ENCODE results near the gene GRIK2. TPM values are rescaled to one million over a fixed set of nuclear protein-coding genes. Genes with fewer than 3 reads are reported as not detected.

GRIK2 gene
- polyA plus RNA-seq, 1 of the 3 experiments (the other 2 are of a cell fraction) = 0.30 TPM

DNA sequence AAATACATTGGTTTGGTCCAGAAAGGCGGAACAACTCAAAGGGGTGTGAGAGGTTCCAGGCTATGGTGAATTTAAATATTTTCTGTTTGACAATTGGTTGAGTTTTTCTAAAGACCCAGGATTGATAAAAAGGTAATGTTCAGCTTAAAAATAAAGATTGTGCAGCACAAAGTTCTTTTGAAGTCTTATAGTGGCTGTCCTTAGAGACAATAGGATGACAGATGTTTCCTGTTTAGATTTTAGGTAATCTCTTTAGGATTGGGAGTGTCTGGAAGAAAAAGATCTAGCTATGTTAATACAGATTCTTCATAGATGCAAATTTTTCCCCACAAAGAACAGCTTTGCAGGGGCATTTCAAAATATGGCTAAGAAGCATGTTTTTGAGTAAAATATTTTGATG lies 119.7 kb downstream of the GRIK2 start:
- Histone ChIP-seq H3K4me3 (ENCODE audit: low read depth in 2 of 2, low read length in 1 of 2) (no peak overlapping the region), H3K9me2 (no peaks in the 10 kb centered on the region), H3K79me2 (ENCODE audit: insufficient read depth) (no peaks in the 10 kb centered on the region), H4K20me1 (ENCODE audit: insufficient read depth) (no peaks in the 10 kb centered on the region), H3K4me2 (no peak overlapping the region), H3K27me3 (ENCODE audit: insufficient read depth) (no peaks in the 10 kb centered on the region), H3K9me3 (no peaks in the 10 kb centered on the region), H3K36me3 (replicated peaks in 1 of 2; ENCODE audit: control insufficient read depth in 1 of 2, insufficient read depth in 2 of 2, low read length in 1 of 2) (no peaks in the 10 kb centered on the region), H3K4me1 (ENCODE audit: control insufficient read depth in 1 of 2, insufficient read depth in 2 of 2, low read depth in 1 of 2, low read length in 1 of 2) (no peaks in the 10 kb centered on the region; a peak in 1 of 4 replicates), H3K9ac (no peak overlapping the region), H3K27ac (ENCODE audit: low read depth in 2 of 2, low read length in 1 of 2) (no peak overlapping the region), H2AFZ (ENCODE audit: low read depth) (no peak overlapping the region), H3F3A (replicated peaks; ENCODE audit: insufficient read depth) (no peaks in the 10 kb centered on the region)
- ChIA-PET CTCF (interaction anchor here (1.2 kb wide), 1 partner anchor 37 kb away, joined by 3 read pairs; no protein-coding TSS in a partner anchor), POLR2A (no interaction called here)
- WGBS (ENCODE audit: low lambda C conversion rate) = 63% methylated on average over 1 of the region's 1 CpG
- no peak for DNase-seq
- TF ChIP-seq NRF1 (IDR thresholded peaks at IDR 0.05; ENCODE audit: low read depth, low read length) = no peak
- TF ChIP-seq RAD21 (IDR thresholded peaks at IDR 0.05; ENCODE audit: low read length) = no peak

DNA sequence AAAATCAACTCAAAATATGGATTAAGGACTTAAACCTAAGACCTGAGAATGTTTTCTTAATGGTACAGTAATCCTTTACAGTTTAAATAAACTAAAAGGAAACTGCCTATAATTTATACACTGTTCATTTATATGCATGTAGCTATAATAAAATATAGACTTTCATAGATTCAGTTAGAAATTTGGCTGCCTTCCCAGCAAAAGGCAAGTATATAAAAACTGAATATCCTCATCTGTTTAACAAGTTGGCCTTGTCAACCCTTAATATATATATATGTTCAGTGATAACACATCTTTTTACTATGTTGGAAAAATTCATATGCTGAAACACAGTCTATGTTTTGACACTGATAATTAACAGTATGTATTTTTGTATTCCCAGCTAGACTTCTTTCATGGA lies 123.1 kb downstream of the GRIK2 start:
- H3K27ac ChIP-seq (ENCODE audit: low read depth in 2 of 2, low read length in 1 of 2) = no peak overlapping the region
- H3K9ac ChIP-seq = no peak overlapping the region
- no peak for DNase-seq
- H3K79me2 ChIP-seq (ENCODE audit: insufficient read depth) = no peaks in the 10 kb centered on the region
- ChIA-PET POLR2A (no interaction called here), CTCF (no interaction called here)
- no peaks in the 10 kb centered on the region for H3F3A ChIP-seq (replicated peaks; ENCODE audit: insufficient read depth)
- no peaks in the 10 kb centered on the region for H3K4me1 ChIP-seq (ENCODE audit: control insufficient read depth in 1 of 2, insufficient read depth in 2 of 2, low read depth in 1 of 2, low read length in 1 of 2)
- H2AFZ ChIP-seq (ENCODE audit: low read depth) = no peak overlapping the region
- no peak overlapping the region for H3K4me2 ChIP-seq
- TF ChIP-seq, protein P1, sequence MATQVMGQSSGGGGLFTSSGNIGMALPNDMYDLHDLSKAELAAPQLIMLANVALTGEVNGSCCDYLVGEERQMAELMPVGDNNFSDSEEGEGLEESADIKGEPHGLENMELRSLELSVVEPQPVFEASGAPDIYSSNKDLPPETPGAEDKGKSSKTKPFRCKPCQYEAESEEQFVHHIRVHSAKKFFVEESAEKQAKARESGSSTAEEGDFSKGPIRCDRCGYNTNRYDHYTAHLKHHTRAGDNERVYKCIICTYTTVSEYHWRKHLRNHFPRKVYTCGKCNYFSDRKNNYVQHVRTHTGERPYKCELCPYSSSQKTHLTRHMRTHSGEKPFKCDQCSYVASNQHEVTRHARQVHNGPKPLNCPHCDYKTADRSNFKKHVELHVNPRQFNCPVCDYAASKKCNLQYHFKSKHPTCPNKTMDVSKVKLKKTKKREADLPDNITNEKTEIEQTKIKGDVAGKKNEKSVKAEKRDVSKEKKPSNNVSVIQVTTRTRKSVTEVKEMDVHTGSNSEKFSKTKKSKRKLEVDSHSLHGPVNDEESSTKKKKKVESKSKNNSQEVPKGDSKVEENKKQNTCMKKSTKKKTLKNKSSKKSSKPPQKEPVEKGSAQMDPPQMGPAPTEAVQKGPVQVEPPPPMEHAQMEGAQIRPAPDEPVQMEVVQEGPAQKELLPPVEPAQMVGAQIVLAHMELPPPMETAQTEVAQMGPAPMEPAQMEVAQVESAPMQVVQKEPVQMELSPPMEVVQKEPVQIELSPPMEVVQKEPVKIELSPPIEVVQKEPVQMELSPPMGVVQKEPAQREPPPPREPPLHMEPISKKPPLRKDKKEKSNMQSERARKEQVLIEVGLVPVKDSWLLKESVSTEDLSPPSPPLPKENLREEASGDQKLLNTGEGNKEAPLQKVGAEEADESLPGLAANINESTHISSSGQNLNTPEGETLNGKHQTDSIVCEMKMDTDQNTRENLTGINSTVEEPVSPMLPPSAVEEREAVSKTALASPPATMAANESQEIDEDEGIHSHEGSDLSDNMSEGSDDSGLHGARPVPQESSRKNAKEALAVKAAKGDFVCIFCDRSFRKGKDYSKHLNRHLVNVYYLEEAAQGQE (IDR thresholded peaks at IDR 0.05; ENCODE audit: low read depth, low read length) = no peak
- no peak for TF ChIP-seq RXRA (IDR thresholded peaks at IDR 0.05; ENCODE audit: borderline replicate concordance, low read depth)
- TF ChIP-seq, protein P2, sequence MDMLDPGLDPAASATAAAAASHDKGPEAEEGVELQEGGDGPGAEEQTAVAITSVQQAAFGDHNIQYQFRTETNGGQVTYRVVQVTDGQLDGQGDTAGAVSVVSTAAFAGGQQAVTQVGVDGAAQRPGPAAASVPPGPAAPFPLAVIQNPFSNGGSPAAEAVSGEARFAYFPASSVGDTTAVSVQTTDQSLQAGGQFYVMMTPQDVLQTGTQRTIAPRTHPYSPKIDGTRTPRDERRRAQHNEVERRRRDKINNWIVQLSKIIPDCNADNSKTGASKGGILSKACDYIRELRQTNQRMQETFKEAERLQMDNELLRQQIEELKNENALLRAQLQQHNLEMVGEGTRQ (IDR thresholded peaks at IDR 0.05; ENCODE audit: borderline replicate concordance, low read depth, low read length) = no peak
- no peak for TF ChIP-seq RCOR1 (IDR thresholded peaks at IDR 0.05; ENCODE audit: low read length)
- no peak for TF ChIP-seq MEF2A (IDR thresholded peaks at IDR 0.05; ENCODE audit: borderline replicate concordance, low read depth)
- no peak for TF ChIP-seq FOXM1 (IDR thresholded peaks at IDR 0.05; ENCODE audit: low read depth)
- TF ChIP-seq, protein P3, sequence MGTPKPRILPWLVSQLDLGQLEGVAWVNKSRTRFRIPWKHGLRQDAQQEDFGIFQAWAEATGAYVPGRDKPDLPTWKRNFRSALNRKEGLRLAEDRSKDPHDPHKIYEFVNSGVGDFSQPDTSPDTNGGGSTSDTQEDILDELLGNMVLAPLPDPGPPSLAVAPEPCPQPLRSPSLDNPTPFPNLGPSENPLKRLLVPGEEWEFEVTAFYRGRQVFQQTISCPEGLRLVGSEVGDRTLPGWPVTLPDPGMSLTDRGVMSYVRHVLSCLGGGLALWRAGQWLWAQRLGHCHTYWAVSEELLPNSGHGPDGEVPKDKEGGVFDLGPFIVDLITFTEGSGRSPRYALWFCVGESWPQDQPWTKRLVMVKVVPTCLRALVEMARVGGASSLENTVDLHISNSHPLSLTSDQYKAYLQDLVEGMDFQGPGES (IDR thresholded peaks at IDR 0.05; ENCODE audit: low read depth, low read length) = no peak
- TF ChIP-seq TAF1 (IDR thresholded peaks at IDR 0.05; ENCODE audit: borderline replicate concordance, low read depth, low read length) = no peak
- no peak for TF ChIP-seq TCF12 (IDR thresholded peaks at IDR 0.05)
- TF ChIP-seq, protein P4, sequence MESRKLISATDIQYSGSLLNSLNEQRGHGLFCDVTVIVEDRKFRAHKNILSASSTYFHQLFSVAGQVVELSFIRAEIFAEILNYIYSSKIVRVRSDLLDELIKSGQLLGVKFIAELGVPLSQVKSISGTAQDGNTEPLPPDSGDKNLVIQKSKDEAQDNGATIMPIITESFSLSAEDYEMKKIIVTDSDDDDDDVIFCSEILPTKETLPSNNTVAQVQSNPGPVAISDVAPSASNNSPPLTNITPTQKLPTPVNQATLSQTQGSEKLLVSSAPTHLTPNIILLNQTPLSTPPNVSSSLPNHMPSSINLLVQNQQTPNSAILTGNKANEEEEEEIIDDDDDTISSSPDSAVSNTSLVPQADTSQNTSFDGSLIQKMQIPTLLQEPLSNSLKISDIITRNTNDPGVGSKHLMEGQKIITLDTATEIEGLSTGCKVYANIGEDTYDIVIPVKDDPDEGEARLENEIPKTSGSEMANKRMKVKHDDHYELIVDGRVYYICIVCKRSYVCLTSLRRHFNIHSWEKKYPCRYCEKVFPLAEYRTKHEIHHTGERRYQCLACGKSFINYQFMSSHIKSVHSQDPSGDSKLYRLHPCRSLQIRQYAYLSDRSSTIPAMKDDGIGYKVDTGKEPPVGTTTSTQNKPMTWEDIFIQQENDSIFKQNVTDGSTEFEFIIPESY (IDR thresholded peaks at IDR 0.05; ENCODE audit: borderline replicate concordance, low read depth) = no peak
- H3K9me2 ChIP-seq = no peaks in the 10 kb centered on the region
- H3K36me3 ChIP-seq (replicated peaks in 1 of 2; ENCODE audit: control insufficient read depth in 1 of 2, insufficient read depth in 2 of 2, low read length in 1 of 2) = no peaks in the 10 kb centered on the region
- H3K27me3 ChIP-seq (ENCODE audit: insufficient read depth) = no peaks in the 10 kb centered on the region
- no peaks in the 10 kb centered on the region for H3K9me3 ChIP-seq
- H4K20me1 ChIP-seq (ENCODE audit: insufficient read depth) = no peaks in the 10 kb centered on the region
- H3K4me3 ChIP-seq (ENCODE audit: low read depth in 2 of 2, low read length in 1 of 2) = no peak overlapping the region
